Transverse colon (tissue), 4 donors: Measurements from ENCODE around the gene NEO1.

ENCODE experiments used
- CTCF ChIP-seq, 5 experiments: fragments of 200-600 bp in 3 of 5; fragments of 450-650 bp in 2 of 5; sonication (generic) in 3 of 5; IDR thresholded peaks; 1 replicate in 2 of 5; 2 replicates in 3 of 5; pipeline ENCODE4 v1.5.1; 2016 to 2017; ENCODE audit warnings: antibody characterized with exemption in 5 of 5, inconsistent platforms in 3 of 5, mild to moderate bottlenecking in 2 of 5, moderate library complexity in 1 of 5
- EP300 ChIP-seq: sonication (generic); formaldehyde crosslinking; IDR thresholded peaks from one replicate; pipeline ENCODE4 v1.6.1; 2017; ENCODE audit warnings: antibody characterized with exemption, low read depth
- POLR2A ChIP-seq: fragments of 450-650 bp; IDR thresholded peaks from one replicate; pipeline ENCODE4 v1.6.1; 2016; ENCODE audit warnings: antibody characterized with exemption, mild to moderate bottlenecking, moderate library complexity
- POLR2AphosphoS5 ChIP-seq, 3 donors: sonication (generic); formaldehyde crosslinking; IDR thresholded peaks; one replicate each; pipeline ENCODE4 v1.6.1; 2016; ENCODE audit warnings: antibody characterized with exemption in 3 of 3

DNA sequence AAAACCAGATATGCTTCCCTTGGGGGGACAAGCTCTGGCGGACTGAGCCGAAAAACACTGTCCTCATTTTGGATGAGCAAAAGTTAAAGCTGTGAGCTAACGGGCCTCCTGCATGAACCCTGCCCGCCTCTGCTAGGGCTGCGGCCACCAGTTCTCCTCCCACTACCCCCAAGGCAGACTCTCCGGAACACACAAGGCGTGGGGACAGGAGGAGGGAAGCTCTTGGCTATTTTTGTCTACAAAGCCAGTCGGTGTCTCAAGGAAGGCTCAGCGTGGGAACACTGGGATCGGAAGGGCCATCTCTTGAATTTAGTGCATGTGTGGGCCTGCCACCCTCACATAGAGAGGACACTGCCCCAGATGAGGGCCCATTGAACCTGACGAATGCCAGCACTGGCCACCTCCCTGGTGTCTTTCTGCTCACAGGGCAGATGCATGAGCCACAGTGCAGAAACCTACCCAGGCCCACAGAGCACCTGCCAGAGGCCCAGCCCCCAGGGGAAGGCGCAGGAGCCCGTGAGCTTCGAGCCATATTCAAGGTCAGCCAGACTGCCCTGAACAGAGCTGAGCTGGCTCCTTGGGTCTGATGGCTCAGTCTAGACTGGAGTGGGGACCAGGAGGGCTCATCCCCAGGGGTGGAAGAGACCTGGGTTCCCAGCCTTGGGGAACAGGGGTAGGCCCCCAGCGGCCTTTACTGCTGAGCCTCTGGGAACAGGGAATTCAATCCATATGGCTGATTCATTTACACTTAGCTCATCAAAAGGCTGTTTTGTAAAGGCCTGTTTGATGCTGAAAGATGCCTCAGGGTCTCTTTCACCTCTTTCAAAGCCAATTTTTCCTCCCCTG is 278.2 kb downstream of the NEO1 start:
- TF ChIP-seq POLR2AphosphoS5 (IDR thresholded peaks at IDR 0.05), result no peak
- TF ChIP-seq CTCF (IDR thresholded peaks at IDR 0.05), result no peak
- no peak for TF ChIP-seq POLR2A
- TF ChIP-seq EP300, result no peak
